Muscle layer of duodenum (tissue), 2 donors: Measurements from ENCODE around the gene TDRD12.
"Not testable (repeated sequence)": the region's sequence is repeated elsewhere in the genome, so short reads cannot be mapped to it uniquely, and the experiment has no call there.

Experiments
- H3K27ac ChIP-seq: one replicate; pipeline ENCODE4 v1.7.0; 2013; ENCODE audit warnings: mild to moderate bottlenecking, low read length
- H3K27me3 ChIP-seq: one replicate; pipeline ENCODE4 v1.7.0; 2013; ENCODE audit warnings: low read depth, mild to moderate bottlenecking, control low read depth, low read length
- H3K36me3 ChIP-seq, 2 donors: one replicate each; pipeline ENCODE4 v1.7.0; 2013; ENCODE audit warnings: low read length in 2 of 2, control low read depth in 1 of 2, mild to moderate bottlenecking in 1 of 2; ENCODE audit not compliant: insufficient read depth in 2 of 2, control insufficient read depth in 1 of 2
- H3K4me1 ChIP-seq, 2 donors: one replicate each; pipeline ENCODE4 v1.7.0; 2013; ENCODE audit warnings: low read length in 2 of 2, mild to moderate bottlenecking in 2 of 2, control low read depth in 1 of 2, moderate library complexity in 1 of 2; ENCODE audit not compliant: insufficient read depth in 2 of 2, control insufficient read depth in 1 of 2
- H3K4me3 ChIP-seq, 2 donors: one replicate each; pipeline ENCODE4 v1.7.0; 2013; ENCODE audit warnings: low read length in 2 of 2, low read depth in 1 of 2, mild to moderate bottlenecking in 1 of 2
- H3K9me3 ChIP-seq, 2 donors: one replicate each; pipeline ENCODE4 v1.7.0; 2013; ENCODE audit warnings: low read length in 2 of 2, control low read depth in 1 of 2, mild to moderate bottlenecking in 1 of 2; ENCODE audit not compliant: control insufficient read depth in 1 of 2
- donor health status: healthy.

TDRD12 gene

DNA sequence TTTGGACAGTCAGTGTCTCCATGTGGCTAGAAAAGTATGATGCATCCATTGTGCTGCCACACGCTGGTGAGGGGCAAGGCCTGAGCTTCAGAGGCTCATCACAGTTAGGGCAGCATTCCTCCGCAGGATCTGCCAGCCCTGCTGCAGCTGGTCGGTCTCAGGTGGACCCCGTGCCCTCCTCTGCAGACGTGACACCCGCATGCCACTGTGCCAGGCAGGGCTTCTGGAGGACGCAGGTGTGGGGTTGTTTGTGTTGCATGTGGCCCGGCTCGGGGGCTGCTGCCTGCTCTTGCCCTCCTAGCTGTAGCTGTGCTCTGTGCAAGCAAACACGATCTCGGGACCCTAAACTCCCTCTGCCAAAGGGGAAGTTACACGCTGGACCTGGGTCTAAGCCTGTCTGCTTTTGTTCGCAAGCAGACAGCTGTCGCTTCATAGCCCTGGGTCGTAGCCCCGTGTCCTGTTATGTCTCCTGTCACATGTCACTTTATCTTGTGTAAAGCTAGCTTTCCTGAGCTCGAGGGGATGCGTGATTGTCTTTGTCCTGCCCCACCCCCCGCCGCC lies 104.7 kb downstream of the TDRD12 start:
- H3K9me3 ChIP-seq, result no peaks in the 10 kb centered on the region
- no peak overlapping the region for H3K4me3 ChIP-seq
- peaks cover 4% of the 10 kb centered on the region for H3K27me3 ChIP-seq
- peaks cover 4 to 5% of the 10 kb centered on the region in 2 donors for H3K36me3 ChIP-seq
- no peak overlapping the region for H3K27ac ChIP-seq
- H3K4me1 ChIP-seq, result no peaks in the 10 kb centered on the region

DNA sequence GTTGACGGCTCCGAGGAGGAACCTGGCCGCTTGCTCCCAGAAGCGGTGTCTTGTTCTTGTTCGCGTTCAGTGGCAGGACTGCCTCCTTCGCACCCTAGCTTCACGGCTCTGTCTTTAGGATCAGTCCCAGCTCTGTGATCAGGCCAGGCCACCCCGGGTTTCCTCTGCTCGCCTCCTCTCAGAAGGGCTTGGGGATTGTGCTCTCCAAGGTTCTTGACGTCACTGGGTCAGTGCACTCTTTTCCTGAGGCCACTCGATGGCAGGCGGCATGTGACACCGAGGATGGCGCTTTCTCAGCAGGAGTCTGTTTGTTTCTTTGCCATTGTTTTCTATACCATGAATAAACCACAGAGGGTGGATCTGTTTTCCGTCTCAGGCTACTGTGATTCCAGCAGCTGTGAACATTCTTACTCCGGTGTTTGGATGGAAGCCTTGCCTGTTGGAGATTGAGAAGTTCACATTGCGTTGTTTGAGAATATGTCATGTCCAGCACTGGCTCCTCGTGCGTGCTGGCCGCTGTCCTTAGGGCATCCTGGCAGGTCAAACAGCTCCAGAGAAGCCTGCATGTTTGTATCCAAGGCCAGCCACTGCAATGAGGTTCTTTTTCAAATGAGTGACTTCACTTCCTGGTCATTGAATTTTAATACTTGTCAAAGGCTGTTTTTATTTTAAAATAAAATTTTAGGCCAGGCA lies 105.5 kb downstream of the TDRD12 start:
- Histone ChIP-seq H3K4me1 (no peaks in the 10 kb centered on the region), H3K27ac (no peak overlapping the region), H3K36me3 (peaks cover 4 to 5% of the 10 kb centered on the region in 2 donors), H3K9me3 (no peaks in the 10 kb centered on the region), H3K4me3 (no peak overlapping the region), H3K27me3 (peaks cover 4% of the 10 kb centered on the region)

GRCh38 chr19:32828139-32828538 lies 108.6 kb downstream of the TDRD12 start:
- H3K36me3 ChIP-seq, result peaks cover 4 to 5% of the 10 kb centered on the region in 2 donors
- no peak overlapping the region for H3K4me3 ChIP-seq
- H3K27me3 ChIP-seq, result peaks cover 1% of the 10 kb centered on the region
- H3K4me1 ChIP-seq, result no peaks in the 10 kb centered on the region
- H3K9me3 ChIP-seq, result no peaks in the 10 kb centered on the region
- no peak overlapping the region for H3K27ac ChIP-seq

- no peaks in the 10 kb centered on the region for H3K9me3 ChIP-seq
- H3K36me3 ChIP-seq, result peaks cover 4 to 5% of the 10 kb centered on the region in 2 donors
- no peak overlapping the region for H3K4me3 ChIP-seq
- no peaks in the 10 kb centered on the region for H3K4me1 ChIP-seq
- no peaks in the 10 kb centered on the region for H3K27me3 ChIP-seq
- no peak overlapping the region for H3K27ac ChIP-seq
These were observed 109.2 kb downstream of the TDRD12 start for GRCh38 chr19:32828643-32829344.

DNA sequence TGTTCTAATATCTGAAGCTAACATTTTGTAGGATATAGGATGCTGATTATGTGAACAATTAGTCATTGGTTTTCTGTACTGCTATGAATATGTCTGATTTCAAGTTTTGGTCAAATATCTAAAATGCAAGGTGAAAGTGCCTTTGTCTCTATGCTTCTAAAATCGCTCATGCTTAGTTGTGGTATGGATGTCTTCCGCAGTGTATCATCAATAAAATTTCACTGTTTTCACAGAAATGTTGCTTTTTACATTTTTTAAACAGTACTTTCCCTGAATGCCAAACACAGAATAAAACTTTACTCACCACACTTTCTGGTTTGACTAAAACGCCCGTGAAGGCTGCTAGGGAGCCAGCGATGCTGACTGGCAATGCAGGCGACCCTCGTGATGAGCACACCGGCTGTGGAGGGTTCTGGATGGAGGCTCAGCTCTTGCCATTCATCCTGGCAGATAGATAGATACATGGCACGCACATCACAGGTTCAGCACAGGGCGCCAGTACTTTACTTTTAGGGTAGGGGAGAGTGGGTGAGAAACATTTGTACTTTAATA lies 109.9 kb downstream of the TDRD12 start:
- Histone ChIP-seq H3K9me3 (no peaks in the 10 kb centered on the region), H3K4me1 (no peaks in the 10 kb centered on the region), H3K36me3 (peaks cover 4 to 5% of the 10 kb centered on the region in 2 donors), H3K4me3 (no peak overlapping the region), H3K27ac (no peak overlapping the region), H3K27me3 (no peaks in the 10 kb centered on the region)

- Histone ChIP-seq H3K27ac (no peak overlapping the region), H3K9me3 (no peaks in the 10 kb centered on the region), H3K4me1 (no peaks in the 10 kb centered on the region), H3K27me3 (no peaks in the 10 kb centered on the region), H3K36me3 (peaks cover 4 to 5% of the 10 kb centered on the region in 2 donors), H3K4me3 (no peak overlapping the region)
These were observed 110.9 kb downstream of the TDRD12 start for GRCh38 chr19:32830231-32831014.

GRCh38 chr19:32831611-32832010 lies 112.0 kb downstream of the TDRD12 start:
- Histone ChIP-seq H3K4me1 (no peaks in the 10 kb centered on the region), H3K9me3 (no peaks in the 10 kb centered on the region)

GRCh38 chr19:32832094-32832493 lies 112.5 kb downstream of the TDRD12 start:
- H3K9me3 ChIP-seq, H3K27ac ChIP-seq, H3K36me3 ChIP-seq, H3K27me3 ChIP-seq, H3K4me3 ChIP-seq, H3K4me1 ChIP-seq: not testable (repeated sequence)

More at GRCh38 chr19:32831611-32832010, 112.0 kb downstream of the TDRD12 start:
- Histone ChIP-seq H3K27me3 (no peaks in the 10 kb centered on the region), H3K27ac (no peak overlapping the region), H3K4me3 (no peak overlapping the region), H3K36me3 (peaks cover 4 to 5% of the 10 kb centered on the region in 2 donors)

DNA sequence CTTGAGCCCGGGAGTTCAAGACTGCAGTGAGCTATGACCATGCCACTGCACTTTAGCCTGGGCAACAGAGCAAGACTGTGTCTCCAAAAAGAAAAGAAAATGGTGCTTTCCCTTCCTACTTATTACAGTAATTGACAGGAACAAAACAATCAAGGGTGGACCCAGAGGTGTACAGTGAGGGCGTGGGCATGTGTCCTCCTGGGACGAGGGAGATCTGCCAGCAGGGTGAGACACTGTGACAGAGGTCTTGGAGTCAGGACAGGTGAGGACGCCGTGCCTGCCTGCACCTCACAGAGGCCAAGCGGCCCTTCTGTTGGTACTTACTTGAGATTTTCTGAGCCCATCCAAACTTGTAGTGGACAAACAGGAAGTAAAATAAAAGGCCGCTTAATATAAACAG lies 113.3 kb downstream of the TDRD12 start:
- H3K4me1 ChIP-seq, H3K36me3 ChIP-seq, H3K27ac ChIP-seq, H3K4me3 ChIP-seq, H3K9me3 ChIP-seq, H3K27me3 ChIP-seq: not testable (repeated sequence)

DNA sequence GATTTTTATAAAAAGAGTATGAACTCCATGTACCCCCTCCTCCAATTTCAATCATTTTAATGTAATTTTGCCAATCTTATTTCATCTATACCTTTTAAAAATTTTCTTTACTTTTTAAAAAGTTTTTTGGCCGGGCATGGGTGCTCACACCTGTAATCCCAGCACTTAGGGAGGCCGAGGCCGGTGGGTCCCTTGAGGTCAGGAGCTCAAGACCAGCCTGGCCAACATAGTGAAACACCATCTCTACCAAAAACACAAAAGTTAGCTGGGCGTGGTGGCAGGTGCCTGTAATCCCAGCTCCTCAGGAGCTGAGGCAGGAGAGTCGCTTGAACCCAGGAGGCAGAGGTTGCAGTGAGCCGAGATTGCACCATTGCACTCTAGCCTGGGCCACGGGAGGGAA lies 113.8 kb downstream of the TDRD12 start:
- not testable (repeated sequence) for H3K27ac ChIP-seq, H3K27me3 ChIP-seq, H3K4me1 ChIP-seq, H3K36me3 ChIP-seq, H3K4me3 ChIP-seq, H3K9me3 ChIP-seq

- peaks cover 6 to 19% of the 10 kb centered on the region in 2 donors for H3K9me3 ChIP-seq
- H3K27me3 ChIP-seq, result no peaks in the 10 kb centered on the region
These were observed 118.0 kb downstream of the TDRD12 start for GRCh38 chr19:32837531-32837930.

More at GRCh38 chr19:32837531-32837930, 118.0 kb downstream of the TDRD12 start:
- Histone ChIP-seq H3K27ac (no peak overlapping the region), H3K4me1 (no peaks in the 10 kb centered on the region), H3K4me3 (no peak overlapping the region), H3K36me3 (peaks cover 0 to 12% of the 10 kb centered on the region in 2 donors)
